Activated CD4-positive, CD25-positive, alpha-beta regulatory T cell treated with anti-CD3 and anti-CD28 coated beads, Interleukin-2, amount 50 U/mL, for 16 hours (primary cell): ENCODE data around the gene COL5A1.

ENCODE experiments used
- DNase-seq: peaks from one replicate; pipeline ENCODE4 v3.0.0-alpha.2; 2020; ENCODE audit warnings: low read depth, low spot score

COL5A1 gene

GRCh38 chr9:134725605-134725940 is 84.0 kb downstream of the COL5A1 start:
- no peak for DNase-seq

- no peak for DNase-seq
Measured at GRCh38 chr9:134726026-134726721, 84.6 kb downstream of the COL5A1 start.

- no peak for DNase-seq
Measured at GRCh38 chr9:134726722-134727034, 85.1 kb downstream of the COL5A1 start.

GRCh38 chr9:134728021-134728795 is 86.6 kb downstream of the COL5A1 start:
- no peak for DNase-seq

GRCh38 chr9:134728801-134729495 is 87.3 kb downstream of the COL5A1 start:
- DNase-seq = no peak

DNA sequence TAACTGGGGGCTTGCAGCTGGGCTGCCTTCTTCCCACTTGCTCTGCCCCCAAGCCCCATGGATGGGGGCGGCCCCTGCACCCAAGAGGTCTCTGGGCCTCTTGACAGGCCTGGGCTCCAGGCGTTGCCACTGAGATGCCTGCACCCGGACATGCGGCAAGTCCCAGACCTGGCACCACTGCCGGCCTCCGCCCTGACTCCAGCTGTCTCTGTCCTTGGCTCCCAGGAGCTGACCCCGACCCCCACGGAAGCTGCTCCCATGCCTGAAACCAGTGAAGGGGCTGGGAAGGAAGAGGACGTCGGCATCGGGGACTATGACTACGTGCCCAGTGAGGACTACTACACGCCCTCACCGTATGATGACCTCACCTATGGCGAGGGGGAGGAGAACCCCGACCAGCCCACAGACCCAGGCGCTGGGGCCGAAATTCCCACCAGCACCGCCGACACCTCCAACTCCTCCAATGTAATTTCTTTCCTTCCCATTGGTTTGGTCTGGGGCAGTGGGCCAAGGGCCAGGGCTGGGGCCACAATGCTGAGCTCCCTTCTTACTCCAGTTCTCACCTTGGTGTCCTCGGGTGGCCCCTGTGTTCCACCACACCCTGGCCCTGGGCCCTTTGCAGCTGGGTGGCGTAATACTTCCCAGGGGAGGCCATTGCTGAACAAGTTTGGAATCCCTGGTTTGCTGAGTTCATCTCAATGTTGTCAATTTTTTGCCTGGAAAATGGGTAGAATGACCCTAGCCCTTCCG is 88.6 kb downstream of the COL5A1 start:
- no peak for DNase-seq

GRCh38 chr9:134730761-134731496 is 89.3 kb downstream of the COL5A1 start:
- no peak for DNase-seq

DNA sequence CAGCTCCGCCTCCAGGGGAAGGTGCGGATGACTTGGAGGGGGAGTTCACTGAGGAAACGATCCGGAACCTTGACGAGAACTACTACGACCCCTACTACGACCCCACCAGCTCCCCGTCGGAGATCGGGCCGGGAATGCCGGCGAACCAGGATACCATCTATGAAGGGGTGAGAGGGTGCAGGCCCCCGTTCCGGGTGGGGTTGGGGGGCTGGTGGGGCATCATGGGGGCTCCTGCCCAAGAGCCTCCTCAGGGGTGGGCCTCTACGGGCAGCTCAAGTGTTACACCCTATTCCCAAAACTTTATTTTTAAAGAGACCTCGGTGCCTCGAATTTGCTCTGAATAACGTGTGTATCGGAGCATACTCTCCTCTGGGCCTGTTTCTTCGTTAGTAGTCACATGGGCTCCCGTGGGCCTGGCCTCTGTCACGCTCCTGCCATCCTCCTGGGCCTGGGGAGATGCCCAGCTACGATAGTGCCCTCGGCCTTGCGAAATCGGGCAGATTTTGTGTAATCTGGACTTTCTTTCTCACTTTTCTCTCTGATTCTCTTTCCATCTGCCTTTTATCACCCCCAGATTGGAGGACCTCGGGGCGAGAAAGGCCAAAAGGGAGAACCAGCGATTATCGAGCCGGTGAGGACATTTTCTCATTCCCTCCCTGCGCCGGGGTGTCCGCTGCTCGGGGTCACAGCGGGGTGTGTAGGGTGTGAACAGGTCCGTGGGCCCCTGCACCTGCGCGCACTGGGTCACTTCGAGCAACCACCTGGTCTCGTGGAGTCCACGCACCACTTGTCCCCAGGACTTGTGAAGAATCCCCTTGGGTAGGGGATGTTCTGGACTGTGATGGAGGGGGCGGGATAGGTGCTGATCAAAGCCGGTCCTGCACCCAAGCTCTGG is 90.1 kb downstream of the COL5A1 start:
- DNase-seq = no peak

- no peak for DNase-seq
Measured at GRCh38 chr9:134732392-134733110, 90.9 kb downstream of the COL5A1 start.

DNA sequence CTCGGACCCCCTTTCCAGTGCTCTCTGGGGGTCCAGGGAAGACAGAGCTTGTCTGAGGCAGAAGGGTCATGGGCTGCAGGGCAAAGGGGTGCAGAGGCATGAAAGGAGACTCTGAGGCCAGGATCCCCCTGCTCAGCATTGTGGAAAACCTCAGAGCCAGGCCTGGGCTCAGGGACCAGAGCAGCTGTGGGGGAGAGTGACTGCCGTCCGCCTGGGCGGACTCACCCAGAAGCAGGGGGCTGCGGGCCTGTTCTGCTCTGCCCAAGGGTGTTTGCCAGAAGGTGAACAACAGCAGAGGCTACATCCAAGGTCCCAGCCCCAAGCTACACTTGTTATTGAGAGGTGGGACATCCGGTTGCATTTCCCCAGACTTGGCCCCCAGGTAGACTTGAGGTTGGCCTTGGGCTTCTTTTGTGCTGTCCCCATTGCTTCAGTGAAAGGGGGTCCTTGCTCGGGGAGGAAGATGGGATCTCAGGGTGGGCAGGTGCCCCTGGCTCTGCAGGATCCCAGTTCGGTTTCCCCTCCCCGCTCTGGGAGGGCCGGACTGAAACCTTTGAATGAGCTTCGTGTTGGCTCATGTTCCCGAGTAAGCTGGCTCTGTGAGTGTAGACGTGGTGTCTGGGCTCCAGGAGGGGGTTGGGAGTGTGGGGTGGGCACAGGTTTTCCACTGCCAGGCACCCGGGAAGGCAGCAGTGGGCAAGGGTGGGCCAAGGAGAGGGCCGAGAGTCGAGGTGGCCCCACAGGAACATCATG is 92.1 kb downstream of the COL5A1 start:
- no peak for DNase-seq

DNA sequence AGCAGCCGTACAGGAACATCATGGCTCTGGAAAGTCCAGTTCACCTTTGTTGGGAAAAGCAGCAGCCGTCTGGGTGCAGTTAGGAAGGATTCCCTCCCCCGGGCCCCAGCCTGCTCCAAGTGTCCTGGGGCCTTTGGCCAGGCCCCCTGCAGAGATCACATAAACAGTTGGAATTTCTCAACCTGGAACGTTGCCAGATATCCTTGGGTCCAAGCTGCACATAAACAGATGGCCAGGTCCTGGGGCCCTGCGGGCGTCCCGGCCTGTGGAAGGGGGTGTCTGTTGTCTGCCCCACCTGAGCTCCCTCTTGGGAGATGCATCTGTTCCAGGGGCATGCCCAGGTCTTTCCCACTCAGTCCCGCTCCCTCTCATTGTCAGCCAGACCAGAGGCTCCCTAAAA is 92.7 kb downstream of the COL5A1 start:
- no peak for DNase-seq

DNA sequence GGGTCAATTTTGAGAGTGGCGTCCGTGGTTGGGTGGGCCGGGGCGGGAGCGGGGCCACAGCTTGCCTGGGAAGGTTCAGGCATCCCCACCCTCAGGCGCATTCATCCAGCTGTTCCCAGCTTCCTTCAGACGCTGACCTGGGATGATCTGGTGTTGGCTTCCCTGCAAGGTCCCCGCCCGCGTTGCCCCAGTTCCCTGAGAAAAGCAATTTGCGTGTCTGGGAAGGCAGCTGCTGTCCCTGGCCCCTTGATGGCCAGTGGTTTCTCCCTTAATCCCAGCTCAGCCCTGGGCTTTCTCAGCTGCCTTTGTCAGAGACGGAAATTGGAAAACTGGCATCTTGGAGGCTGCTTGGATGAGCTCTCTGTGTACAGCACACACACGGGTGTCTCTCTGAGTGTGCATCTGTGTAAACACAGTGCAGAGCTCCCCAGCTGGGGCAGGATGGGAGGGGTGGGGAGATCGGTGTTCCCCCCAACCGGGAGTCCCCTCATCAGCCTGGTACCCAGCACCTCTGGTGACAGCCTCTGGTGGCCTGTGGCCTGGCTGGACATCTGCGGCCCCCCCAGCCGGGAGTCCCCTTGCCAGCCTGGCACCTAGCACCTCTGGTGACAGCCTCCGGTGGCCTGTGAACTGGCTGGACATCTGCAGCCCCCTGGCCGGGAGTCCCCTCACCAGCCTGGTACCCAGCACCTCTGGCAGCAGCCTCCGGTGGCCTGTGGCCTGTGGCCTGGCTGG is 94.0 kb downstream of the COL5A1 start:
- no peak for DNase-seq

DNA sequence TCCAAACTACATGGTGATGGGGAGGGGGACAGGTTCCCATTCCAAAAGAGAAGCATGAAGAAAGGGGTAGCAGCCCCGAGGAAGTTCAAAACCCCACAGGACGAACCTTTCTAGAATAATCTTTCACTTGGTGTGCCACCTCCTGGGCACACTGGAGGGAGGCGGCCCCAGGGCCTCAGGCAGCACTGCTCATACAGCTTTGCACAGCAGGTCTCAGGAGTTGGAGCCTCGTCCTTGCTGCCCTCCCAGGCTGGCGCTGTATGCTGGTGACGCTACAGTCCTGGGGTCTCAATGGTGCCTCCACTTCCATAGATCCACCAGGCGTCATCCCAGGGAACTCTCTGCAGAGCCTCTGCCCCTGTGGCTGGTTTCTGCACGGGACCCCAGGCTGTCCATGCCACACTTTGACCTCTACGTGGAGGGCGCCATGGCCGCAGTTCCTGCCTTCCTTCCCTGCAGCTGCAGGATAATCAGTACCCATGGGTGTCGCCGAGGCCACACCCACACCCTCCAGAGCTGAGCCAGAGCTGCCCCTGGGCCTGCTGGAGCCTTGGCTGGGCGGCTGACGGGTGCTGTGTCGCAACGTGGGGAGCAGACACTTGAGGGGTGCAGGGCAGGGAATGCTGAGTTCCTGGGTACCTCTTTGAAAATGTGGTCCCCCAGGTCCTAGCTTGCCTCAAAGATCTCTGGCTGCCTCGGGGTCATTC is 95.3 kb downstream of the COL5A1 start:
- no peak for DNase-seq

DNA sequence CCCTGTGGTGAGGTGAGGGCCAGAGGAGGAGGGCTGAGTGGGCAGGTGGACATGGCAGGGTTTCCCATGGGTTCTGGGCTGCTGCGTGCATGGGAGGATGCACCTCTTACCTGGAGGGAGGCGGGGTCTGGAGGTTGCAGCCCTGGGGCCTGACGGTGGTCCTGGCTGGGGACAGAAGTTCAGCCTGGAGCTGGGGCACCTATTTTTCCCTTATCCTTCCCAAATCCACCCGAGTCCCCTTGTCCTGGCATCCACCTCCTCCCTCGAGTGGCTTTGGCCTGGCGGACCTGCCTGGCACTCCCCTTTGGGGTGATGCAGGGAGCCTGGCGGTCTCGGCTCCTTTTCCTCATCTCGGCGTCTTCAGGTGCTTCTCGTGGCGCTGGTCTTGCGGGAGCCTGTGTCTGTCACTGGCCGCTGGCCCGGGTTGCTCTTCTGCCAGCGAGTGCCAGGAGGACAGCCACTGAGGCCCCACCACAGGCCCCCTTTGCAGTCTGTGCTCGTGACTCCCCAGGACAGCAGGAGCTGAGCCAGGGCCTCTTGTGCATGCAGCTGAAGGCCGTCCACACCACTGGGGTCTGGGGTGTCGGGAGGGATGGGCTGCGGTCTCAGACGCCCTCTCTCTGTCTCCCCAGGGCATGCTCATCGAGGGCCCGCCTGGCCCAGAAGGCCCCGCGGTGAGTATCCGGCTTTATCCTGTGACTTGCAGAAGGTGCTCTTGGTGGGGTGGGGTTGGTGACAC is 96.4 kb downstream of the COL5A1 start:
- no peak for DNase-seq

- DNase-seq = no peak
Measured at GRCh38 chr9:134738869-134739659, 97.5 kb downstream of the COL5A1 start.

- no peak for DNase-seq
Measured at GRCh38 chr9:134739660-134739968, 98.0 kb downstream of the COL5A1 start.
